ACHN (cell line): ENCODE data around the gene KIF16B.
A peak's percentile ranks its signal among the peaks of the same experiment; 100 is the strongest.

Experiments
- DNase-seq: peaks from one replicate; pipeline ENCODE4 v3.0.0-alpha.2; 2015
- in situ Hi-C: cut with HindIII; loops from 2 replicates; pipeline ENCODE4 v1.10.0; 2017; ENCODE audit warnings: low sequenced_read_pairs, low pct_ligation_motif_present, low pct_unique_long_range_greater_than_20kb

Gene KIF16B

GRCh38 chr20:16497896-16498295 lies 75.4 kb downstream of the KIF16B start:
- in situ Hi-C loops = no loop called here
- DNase-seq = no peak

GRCh38 chr20:16493486-16493885 lies 79.8 kb downstream of the KIF16B start:
- in situ Hi-C loops = no loop called here
- no peak for DNase-seq

GRCh38 chr20:16491294-16491905 lies 81.8 kb downstream of the KIF16B start:
- DNase-seq = no peak
- in situ Hi-C loops = no loop called here

GRCh38 chr20:16490696-16491095 lies 82.6 kb downstream of the KIF16B start:
- no peak for DNase-seq
- in situ Hi-C loops = no loop called here

GRCh38 chr20:16488616-16489015 lies 84.6 kb downstream of the KIF16B start:
- in situ Hi-C loops = no loop called here
- no peak for DNase-seq

- in situ Hi-C loops = no loop called here
- DNase-seq = no peak
These were observed 85.2 kb downstream of the KIF16B start for GRCh38 chr20:16488086-16488485.

- in situ Hi-C loops = no loop called here
- no peak for DNase-seq
These were observed 86.7 kb downstream of the KIF16B start for GRCh38 chr20:16486532-16486931.

GRCh38 chr20:16485401-16485800 lies 87.8 kb downstream of the KIF16B start:
- no peak for DNase-seq
- in situ Hi-C loops = no loop called here

GRCh38 chr20:16483024-16483423 lies 90.2 kb downstream of the KIF16B start:
- in situ Hi-C loops = no loop called here
- DNase-seq = no peak

GRCh38 chr20:16481977-16482376 lies 91.3 kb downstream of the KIF16B start:
- DNase-seq = no peak
- in situ Hi-C loops = no loop called here

- in situ Hi-C loops = no loop called here
- DNase-seq = no peak
These were observed 93.6 kb downstream of the KIF16B start for GRCh38 chr20:16479666-16480065.

GRCh38 chr20:16477632-16478031 lies 95.6 kb downstream of the KIF16B start:
- no peak for DNase-seq
- in situ Hi-C loops = no loop called here

GRCh38 chr20:16476032-16476431 lies 97.2 kb downstream of the KIF16B start:
- peak; percentile 42 for DNase-seq
- in situ Hi-C loops = no loop called here

- no peak for DNase-seq
- in situ Hi-C loops = no loop called here
These were observed 98.0 kb downstream of the KIF16B start for GRCh38 chr20:16475225-16475624.

GRCh38 chr20:16474363-16474762 lies 98.9 kb downstream of the KIF16B start:
- DNase-seq = no peak
- in situ Hi-C loops = no loop called here

- DNase-seq = no peak
- in situ Hi-C loops = no loop called here
These were observed 101.0 kb downstream of the KIF16B start for GRCh38 chr20:16472045-16472872.

GRCh38 chr20:16469395-16469905 lies 103.8 kb downstream of the KIF16B start:
- in situ Hi-C loops = no loop called here
- DNase-seq = no peak

- in situ Hi-C loops = no loop called here
- no peak for DNase-seq
These were observed 110.5 kb downstream of the KIF16B start for GRCh38 chr20:16462711-16463110.

- in situ Hi-C loops = no loop called here
- peak; percentile 44 for DNase-seq
These were observed 114.1 kb downstream of the KIF16B start for GRCh38 chr20:16459019-16459700.
